ENCODE data around the gene FOXN3. TPM values are rescaled to one million over a fixed set of nuclear protein-coding genes. Genes with fewer than 3 reads are reported as not detected.

The FOXN3 gene
- total and polyA plus RNA-seq, 10 of the 15 experiments (the other 5 are each of a cell fraction or from before 2014, with no cell fraction given), result 4.5 to 68.9 (median 29.7) TPM

DNA sequence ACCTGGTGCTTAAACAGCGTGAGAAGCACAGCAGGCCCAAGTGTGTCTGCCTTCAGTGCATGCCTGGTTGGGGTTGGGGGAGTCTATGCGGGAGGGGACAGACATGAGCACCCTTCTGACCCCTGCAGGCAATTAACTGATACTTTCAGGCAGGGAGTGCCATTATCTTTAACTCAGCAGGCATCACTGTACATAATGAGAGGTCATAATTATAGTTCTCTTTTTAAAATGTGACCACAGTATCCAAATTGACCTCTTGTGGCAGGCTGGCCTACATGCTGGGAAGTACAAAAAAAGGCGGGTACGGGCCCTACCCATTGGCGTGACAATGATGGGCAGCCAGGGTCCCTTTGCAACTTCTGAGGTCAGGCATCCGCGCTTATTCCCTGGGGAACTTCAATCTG lies 209.1 kb downstream of the FOXN3 start (continued):
- TF ChIP-seq SUPT20H (IDR thresholded peaks at IDR 0.05; ENCODE audit: borderline replicate concordance, control insufficient read depth, low read depth, low read length) (no peak), TBL1XR1 (IDR thresholded peaks at IDR 0.05; ENCODE audit: low read depth, low read length) (no peak), SIN3A (IDR thresholded peaks at IDR 0.05; ENCODE audit: low read depth, low read length) (no peak), WRNIP1 (IDR thresholded peaks at IDR 0.05; ENCODE audit: borderline replicate concordance, low read depth, low read length) (no peak), SMC3 (IDR thresholded peaks at IDR 0.05; ENCODE audit: borderline replicate concordance, low read length) (no peak), ATF7 (IDR thresholded peaks at IDR 0.05; ENCODE audit: low read depth) (no peak), BACH1 (IDR thresholded peaks at IDR 0.05; ENCODE audit: borderline replicate concordance) (no peak), NRF1 (conservative IDR thresholded peaks at IDR 0.05; ENCODE audit: low read depth, low read length) (no peak), CBFB (IDR thresholded peaks at IDR 0.05; ENCODE audit: low read depth) (no peak), SMARCA5 (IDR thresholded peaks at IDR 0.05) (no peak), IKZF2 (IDR thresholded peaks at IDR 0.05) (0 out of 4 replicates have a peak, but pooled peaks of 1 of the 2 experiments have one; percentile 24), HDAC6 (IDR thresholded peaks at IDR 0.05; ENCODE audit: unreplicated experiment) (no peak), SREBF2 (IDR thresholded peaks at IDR 0.05; ENCODE audit: low read length) (no peak), BCL11A (IDR thresholded peaks at IDR 0.05; ENCODE audit: low read depth, low read length) (0 out of 2 replicates have a peak, but pooled peaks have one; percentile 26), ETV6 (conservative IDR thresholded peaks at IDR 0.05 in 1 of 2, IDR thresholded peaks at IDR 0.05 in 1 of 2; ENCODE audit: borderline replicate concordance in 1 of 2, low read depth in 1 of 2) (no peak), JUND (IDR thresholded peaks at IDR 0.05; ENCODE audit: low read depth, low read length) (no peak)
- TF ChIP-seq, protein P1, sequence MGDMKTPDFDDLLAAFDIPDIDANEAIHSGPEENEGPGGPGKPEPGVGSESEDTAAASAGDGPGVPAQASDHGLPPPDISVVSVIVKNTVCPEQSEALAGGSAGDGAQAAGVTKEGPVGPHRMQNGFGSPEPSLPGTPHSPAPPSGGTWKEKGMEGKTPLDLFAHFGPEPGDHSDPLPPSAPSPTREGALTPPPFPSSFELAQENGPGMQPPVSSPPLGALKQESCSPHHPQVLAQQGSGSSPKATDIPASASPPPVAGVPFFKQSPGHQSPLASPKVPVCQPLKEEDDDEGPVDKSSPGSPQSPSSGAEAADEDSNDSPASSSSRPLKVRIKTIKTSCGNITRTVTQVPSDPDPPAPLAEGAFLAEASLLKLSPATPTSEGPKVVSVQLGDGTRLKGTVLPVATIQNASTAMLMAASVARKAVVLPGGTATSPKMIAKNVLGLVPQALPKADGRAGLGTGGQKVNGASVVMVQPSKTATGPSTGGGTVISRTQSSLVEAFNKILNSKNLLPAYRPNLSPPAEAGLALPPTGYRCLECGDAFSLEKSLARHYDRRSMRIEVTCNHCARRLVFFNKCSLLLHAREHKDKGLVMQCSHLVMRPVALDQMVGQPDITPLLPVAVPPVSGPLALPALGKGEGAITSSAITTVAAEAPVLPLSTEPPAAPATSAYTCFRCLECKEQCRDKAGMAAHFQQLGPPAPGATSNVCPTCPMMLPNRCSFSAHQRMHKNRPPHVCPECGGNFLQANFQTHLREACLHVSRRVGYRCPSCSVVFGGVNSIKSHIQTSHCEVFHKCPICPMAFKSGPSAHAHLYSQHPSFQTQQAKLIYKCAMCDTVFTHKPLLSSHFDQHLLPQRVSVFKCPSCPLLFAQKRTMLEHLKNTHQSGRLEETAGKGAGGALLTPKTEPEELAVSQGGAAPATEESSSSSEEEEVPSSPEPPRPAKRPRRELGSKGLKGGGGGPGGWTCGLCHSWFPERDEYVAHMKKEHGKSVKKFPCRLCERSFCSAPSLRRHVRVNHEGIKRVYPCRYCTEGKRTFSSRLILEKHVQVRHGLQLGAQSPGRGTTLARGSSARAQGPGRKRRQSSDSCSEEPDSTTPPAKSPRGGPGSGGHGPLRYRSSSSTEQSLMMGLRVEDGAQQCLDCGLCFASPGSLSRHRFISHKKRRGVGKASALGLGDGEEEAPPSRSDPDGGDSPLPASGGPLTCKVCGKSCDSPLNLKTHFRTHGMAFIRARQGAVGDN (IDR thresholded peaks at IDR 0.05), result peak; percentile 61; the same call in 1 of the 2 replicates
- TF ChIP-seq, protein P2, sequence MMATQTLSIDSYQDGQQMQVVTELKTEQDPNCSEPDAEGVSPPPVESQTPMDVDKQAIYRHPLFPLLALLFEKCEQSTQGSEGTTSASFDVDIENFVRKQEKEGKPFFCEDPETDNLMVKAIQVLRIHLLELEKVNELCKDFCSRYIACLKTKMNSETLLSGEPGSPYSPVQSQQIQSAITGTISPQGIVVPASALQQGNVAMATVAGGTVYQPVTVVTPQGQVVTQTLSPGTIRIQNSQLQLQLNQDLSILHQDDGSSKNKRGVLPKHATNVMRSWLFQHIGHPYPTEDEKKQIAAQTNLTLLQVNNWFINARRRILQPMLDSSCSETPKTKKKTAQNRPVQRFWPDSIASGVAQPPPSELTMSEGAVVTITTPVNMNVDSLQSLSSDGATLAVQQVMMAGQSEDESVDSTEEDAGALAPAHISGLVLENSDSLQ (IDR thresholded peaks at IDR 0.05), result peak; percentile 65
- TF ChIP-seq, protein P3, sequence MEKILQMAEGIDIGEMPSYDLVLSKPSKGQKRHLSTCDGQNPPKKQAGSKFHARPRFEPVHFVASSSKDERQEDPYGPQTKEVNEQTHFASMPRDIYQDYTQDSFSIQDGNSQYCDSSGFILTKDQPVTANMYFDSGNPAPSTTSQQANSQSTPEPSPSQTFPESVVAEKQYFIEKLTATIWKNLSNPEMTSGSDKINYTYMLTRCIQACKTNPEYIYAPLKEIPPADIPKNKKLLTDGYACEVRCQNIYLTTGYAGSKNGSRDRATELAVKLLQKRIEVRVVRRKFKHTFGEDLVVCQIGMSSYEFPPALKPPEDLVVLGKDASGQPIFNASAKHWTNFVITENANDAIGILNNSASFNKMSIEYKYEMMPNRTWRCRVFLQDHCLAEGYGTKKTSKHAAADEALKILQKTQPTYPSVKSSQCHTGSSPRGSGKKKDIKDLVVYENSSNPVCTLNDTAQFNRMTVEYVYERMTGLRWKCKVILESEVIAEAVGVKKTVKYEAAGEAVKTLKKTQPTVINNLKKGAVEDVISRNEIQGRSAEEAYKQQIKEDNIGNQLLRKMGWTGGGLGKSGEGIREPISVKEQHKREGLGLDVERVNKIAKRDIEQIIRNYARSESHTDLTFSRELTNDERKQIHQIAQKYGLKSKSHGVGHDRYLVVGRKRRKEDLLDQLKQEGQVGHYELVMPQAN (conservative IDR thresholded peaks at IDR 0.05), result no peak
